Nephron progenitor cell (in vitro differentiated cells): ENCODE measurements around the gene HPCAL1.

Experiments
- DNase-seq: peaks from one replicate; pipeline ENCODE4 v3.0.0; 2021
- H3K27ac Mint-ChIP-seq: 2 replicates; pipeline ENCODE4 v1.8.0; 2021; ENCODE audit warnings: mild to moderate bottlenecking, moderate library complexity, mixed read lengths
- H3K27me3 Mint-ChIP-seq: 2 replicates; pipeline ENCODE4 v1.8.0; 2021; ENCODE audit warnings: mild to moderate bottlenecking, low read depth, mixed read lengths; ENCODE audit not compliant: poor library complexity
- H3K36me3 Mint-ChIP-seq: 2 replicates; pipeline ENCODE4 v1.8.0; 2021; ENCODE audit warnings: low read depth, mixed read lengths
- H3K4me1 Mint-ChIP-seq: 2 replicates; pipeline ENCODE4 v1.8.0; 2021; ENCODE audit warnings: mixed read lengths
- H3K4me3 Mint-ChIP-seq: 2 replicates; pipeline ENCODE4 v1.8.0; 2021; ENCODE audit warnings: mild to moderate bottlenecking, moderate library complexity, mixed read lengths
- H3K9me3 Mint-ChIP-seq: 2 replicates; pipeline ENCODE4 v1.8.0; 2021; ENCODE audit warnings: mild to moderate bottlenecking, moderate library complexity, mixed read lengths
- TF ChIP-seq, protein P1 (sequence below): fragments of 200-600 bp; sonication (generic); IDR thresholded peaks from 2 replicates; pipeline ENCODE4 v1.5.0; 2021; ENCODE audit warnings: antibody characterized with exemption

HPCAL1 gene

DNA sequence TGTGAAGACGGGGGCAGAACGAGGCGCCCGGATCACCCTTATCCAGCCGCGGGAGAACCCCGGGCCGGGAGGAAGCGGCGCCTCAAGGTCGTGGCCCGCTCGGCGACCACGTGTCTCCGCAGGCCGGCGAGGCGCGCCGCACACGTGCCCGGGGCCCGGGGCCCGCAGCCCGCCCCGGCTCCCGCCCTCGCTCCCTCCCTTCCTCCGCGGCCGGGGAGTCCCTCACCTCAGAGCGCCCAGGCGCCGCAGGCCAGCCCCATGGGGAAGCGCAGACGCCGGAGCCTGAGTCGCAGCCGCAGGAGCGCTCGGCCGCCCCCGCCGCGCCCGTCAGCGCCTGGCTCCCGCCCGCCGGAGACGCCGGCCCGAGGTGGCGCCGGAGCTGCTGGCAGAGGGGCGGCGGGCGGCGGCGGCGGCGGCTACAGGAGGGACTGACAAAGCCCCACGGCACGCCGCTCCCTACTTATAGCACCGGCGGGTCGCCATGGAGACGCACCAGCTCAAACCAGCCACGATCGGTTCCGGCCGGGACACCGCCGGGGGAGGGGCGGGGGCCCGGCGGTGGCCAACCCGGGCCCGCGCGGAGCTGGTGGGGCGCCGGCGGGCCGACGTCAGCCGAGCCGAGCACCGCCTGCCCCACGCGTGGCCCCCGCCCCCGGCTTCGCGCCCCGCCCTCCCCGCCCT, 145.3 kb downstream of the HPCAL1 start, which contains the start of gene ODC1:
Gene ODC1 (minus strand): TSS at position 433 of the 681 bp plus-strand sequence. CDS start 3,295 bp downstream, outside the sequence.
- peak within 1 kb of the TSS; percentile 90 for H3K4me3 Mint-ChIP-seq
- no peaks in the 10 kb centered on the region for H3K27me3 Mint-ChIP-seq
- H3K27ac Mint-ChIP-seq: peak within 1 kb of the TSS; percentile 81
- peak; percentile 99 for DNase-seq
- H3K4me1 Mint-ChIP-seq: peaks cover 45% of the 10 kb centered on the region
- H3K36me3 Mint-ChIP-seq: peaks cover 19% of the 10 kb centered on the region
- H3K9me3 Mint-ChIP-seq: no peaks in the 10 kb centered on the region
- TF ChIP-seq, protein P1, sequence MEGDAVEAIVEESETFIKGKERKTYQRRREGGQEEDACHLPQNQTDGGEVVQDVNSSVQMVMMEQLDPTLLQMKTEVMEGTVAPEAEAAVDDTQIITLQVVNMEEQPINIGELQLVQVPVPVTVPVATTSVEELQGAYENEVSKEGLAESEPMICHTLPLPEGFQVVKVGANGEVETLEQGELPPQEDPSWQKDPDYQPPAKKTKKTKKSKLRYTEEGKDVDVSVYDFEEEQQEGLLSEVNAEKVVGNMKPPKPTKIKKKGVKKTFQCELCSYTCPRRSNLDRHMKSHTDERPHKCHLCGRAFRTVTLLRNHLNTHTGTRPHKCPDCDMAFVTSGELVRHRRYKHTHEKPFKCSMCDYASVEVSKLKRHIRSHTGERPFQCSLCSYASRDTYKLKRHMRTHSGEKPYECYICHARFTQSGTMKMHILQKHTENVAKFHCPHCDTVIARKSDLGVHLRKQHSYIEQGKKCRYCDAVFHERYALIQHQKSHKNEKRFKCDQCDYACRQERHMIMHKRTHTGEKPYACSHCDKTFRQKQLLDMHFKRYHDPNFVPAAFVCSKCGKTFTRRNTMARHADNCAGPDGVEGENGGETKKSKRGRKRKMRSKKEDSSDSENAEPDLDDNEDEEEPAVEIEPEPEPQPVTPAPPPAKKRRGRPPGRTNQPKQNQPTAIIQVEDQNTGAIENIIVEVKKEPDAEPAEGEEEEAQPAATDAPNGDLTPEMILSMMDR: no peak

DNA sequence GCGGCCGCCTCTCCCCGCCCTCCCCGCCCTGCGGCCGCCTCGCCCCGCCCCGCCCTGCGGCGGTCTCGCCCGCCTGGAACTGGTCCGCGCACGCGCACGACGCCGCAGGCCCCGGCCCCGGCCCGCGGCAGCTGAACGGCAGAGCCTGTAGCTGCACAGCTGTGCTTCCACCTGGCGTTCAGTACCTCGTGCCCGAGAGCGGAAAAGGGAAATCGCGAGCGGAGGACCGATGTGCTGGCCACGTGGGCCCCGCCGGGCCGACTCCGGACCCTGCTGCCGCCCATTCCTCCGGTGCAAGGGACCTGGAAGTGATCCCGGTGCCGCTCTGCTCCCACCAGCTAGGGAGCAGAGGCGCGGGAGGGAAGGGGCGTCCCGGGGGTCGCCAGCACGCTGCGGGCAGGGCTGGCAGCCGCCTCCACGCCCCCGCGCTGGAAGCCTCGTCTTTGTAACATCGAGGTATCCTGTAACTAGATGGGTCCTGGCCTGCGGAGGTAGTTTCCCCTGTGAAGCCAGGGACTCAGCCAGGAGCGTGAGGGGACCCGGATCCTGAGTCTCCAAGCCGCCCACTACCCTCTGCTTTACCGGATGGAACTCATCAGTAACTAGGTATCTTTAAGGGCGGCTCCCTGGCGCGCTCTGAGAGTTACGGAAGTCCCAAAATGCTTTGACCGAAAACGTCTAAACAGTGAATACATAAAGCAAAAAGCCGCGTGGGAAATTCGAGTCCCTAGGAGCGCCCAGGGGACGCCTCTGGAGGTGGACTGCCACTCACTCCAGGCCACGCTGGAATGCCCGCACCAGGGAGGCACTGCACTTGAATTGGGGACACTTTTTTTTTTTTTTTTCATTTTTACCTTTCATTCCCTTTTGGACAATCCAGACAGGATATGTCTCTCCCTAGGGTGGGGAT, 146.1 kb downstream of the HPCAL1 start:
- peaks cover 53% of the 10 kb centered on the region for H3K4me1 Mint-ChIP-seq
- H3K4me3 Mint-ChIP-seq: peak overlapping the region; percentile 81
- H3K27me3 Mint-ChIP-seq: no peaks in the 10 kb centered on the region
- TF ChIP-seq, protein P1: no peak
- H3K9me3 Mint-ChIP-seq: no peaks in the 10 kb centered on the region
- H3K27ac Mint-ChIP-seq: peak overlapping the region; percentile 61
- peak; percentile 93 for DNase-seq
- peaks cover 11% of the 10 kb centered on the region for H3K36me3 Mint-ChIP-seq

DNA sequence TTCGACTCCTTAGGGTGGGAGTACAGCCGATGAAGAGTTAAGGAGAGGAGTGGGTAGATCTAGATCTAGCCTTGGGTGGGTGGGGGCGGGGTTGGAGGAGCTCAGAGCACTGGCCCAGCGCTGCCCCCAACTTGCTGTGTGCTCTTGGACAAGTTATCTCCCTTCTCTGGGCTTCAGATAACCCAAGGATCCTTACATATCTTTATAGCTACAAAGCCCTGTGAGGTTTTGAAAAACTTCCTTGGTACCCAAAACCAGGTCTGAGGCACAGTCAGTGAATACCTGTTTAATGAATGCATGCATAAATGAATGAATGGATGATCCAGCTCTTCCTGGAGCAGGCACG, 146.8 kb downstream of the HPCAL1 start:
- Mint-ChIP-seq H3K4me3 (peak overlapping the region; percentile 81), H3K27ac (no peak overlapping the region)
- TF ChIP-seq, protein P1: no peak

DNA sequence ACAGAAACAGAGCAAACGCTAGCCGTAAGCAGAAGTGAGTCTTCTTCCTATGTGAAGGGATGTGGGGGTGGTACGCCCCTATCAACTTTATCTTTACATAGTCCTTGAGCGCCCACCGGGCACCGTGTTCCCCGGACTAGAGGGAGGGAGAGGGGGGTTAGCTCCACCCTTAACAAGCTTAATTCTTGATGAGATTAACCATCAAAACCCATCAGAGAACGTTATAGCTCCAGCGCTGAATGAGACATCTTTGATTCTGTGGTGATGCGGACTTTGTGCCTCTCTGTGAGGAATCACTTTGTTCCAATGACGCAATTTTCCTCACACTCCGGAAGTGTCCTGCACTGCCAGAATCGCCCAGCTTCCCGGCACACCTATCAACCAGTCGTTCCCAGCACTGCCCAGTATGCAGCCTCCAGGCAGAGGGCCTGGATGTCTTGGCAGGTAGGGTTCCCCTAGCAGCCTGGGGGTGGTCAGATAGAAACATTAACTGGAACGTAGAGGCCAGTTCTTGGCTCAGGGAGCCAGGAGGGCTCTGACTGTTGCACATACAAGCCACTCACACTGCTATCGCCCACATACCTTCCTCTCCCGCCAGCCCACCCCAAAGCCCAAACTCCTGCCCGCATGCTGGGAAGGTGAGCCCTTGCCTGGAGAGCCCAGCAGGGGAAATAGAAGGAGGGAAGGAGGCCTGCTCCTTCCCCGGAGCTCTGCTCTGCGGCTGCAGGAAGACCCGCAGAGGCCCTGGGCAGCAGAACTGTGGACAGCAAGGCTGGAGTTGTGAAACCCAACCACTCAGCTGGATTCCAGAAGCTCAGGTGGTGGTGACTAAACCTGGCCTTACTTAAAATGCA, 147.4 kb downstream of the HPCAL1 start:
- TF ChIP-seq, protein P1: no peak
- H3K9me3 Mint-ChIP-seq: no peaks in the 10 kb centered on the region
- H3K27ac Mint-ChIP-seq: no peak overlapping the region

More for the DNA sequence above, 146.8 kb downstream of the HPCAL1 start:
- no peak for DNase-seq
- no peaks in the 10 kb centered on the region for H3K27me3 Mint-ChIP-seq
- H3K9me3 Mint-ChIP-seq: no peaks in the 10 kb centered on the region
- H3K36me3 Mint-ChIP-seq: peaks cover 5% of the 10 kb centered on the region
- H3K4me1 Mint-ChIP-seq: peaks cover 57% of the 10 kb centered on the region

DNA sequence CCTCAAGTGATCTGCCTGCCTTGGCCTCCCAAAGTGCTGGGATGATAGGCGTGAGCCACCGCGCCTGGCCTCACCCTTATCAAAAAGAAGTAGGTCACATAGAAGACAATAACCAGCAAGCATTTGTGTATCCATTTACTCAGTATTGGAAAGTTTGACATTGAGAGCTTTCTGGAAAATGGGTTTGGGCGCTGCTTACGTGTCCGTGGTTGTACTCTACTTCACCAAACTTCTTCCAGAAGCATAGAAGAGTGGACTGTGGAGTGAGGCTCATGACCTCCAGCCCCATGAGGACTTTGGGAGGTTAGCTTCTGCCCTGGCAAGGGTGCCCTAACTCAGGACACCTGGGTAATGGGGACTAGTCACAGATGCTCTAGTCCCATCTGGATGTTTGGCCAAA, 149.1 kb downstream of the HPCAL1 start:
- TF ChIP-seq, protein P1: no peak
- Mint-ChIP-seq H3K9me3 (no peaks in the 10 kb centered on the region), H3K4me1 (peaks cover 62% of the 10 kb centered on the region), H3K27me3 (no peaks in the 10 kb centered on the region), H3K4me3 (no peak overlapping the region), H3K27ac (no peak overlapping the region), H3K36me3 (no peaks in the 10 kb centered on the region)
- DNase-seq: no peak

More for the DNA sequence above, 147.4 kb downstream of the HPCAL1 start:
- DNase-seq: no peak
- Mint-ChIP-seq H3K36me3 (no peaks in the 10 kb centered on the region), H3K4me3 (peak overlapping the region; percentile 81), H3K27me3 (no peaks in the 10 kb centered on the region), H3K4me1 (peaks cover 63% of the 10 kb centered on the region)
